ENCODE data around the gene GID8. TPM values are rescaled to one million over a fixed set of nuclear protein-coding genes. Genes with fewer than 3 reads are reported as not detected.

GID8 gene
- total and polyA plus RNA-seq, 2 experiments from 2014 or later: 41.8 to 106 TPM

GRCh38 chr20:62910217-62910766 lies 27.7 kb upstream of the GID8 start:
- Histone ChIP-seq H3K4me1 (ENCODE audit: insufficient read depth) (peaks cover 17% of the 10 kb centered on the region), H3K9me2 (ENCODE audit: insufficient read depth) (no peaks in the 10 kb centered on the region), H2AFZ (no peak overlapping the region), H4K20me1 (replicated peaks; ENCODE audit: insufficient read depth) (peaks cover 81% of the 10 kb centered on the region), H3F3A (replicated peaks; ENCODE audit: low read depth) (peaks cover 80% of the 10 kb centered on the region), H3K27me3 (ENCODE audit: insufficient read depth) (no peaks in the 10 kb centered on the region), H3K36me3 (ENCODE audit: insufficient read depth) (peaks cover 79% of the 10 kb centered on the region), H3K27ac (ENCODE audit: low read depth) (0 out of 2 replicates have a peak overlapping the region, but pooled peaks have one; percentile 39), H3K4me2 (no peak overlapping the region), H3K79me2 (replicated peaks; ENCODE audit: insufficient read depth) (peaks cover 96% of the 10 kb centered on the region), H3K4me3 (no peak overlapping the region)
- no peak for ATAC-seq
- Mint-ChIP-seq H3K27ac (no peak overlapping the region; the same call in 1 of the 2 replicates), H3K27me3 (ENCODE audit: insufficient read depth, low read depth, poor library complexity) (peaks cover 9% of the 10 kb centered on the region), H3K9me3 (no peaks in the 10 kb centered on the region), H3K4me1 (peaks cover 15% of the 10 kb centered on the region), H3K4me3 (no peak overlapping the region), H3K36me3 (ENCODE audit: low read depth) (peaks cover 81% of the 10 kb centered on the region)
- no peak for DNase-seq (ENCODE audit: low spot score)
- TF ChIP-seq JUNB (IDR thresholded peaks at IDR 0.05; ENCODE audit: unreplicated experiment) (no peak), CTCF (conservative IDR thresholded peaks at IDR 0.05; ENCODE audit: low read depth in 2 of 2) (no peak), ETS1 (IDR thresholded peaks at IDR 0.05) (no peak), STAT1 (IDR thresholded peaks at IDR 0.05; ENCODE audit: unreplicated experiment) (no peak), ZNF462 (CRISPR knock-in tag; IDR thresholded peaks at IDR 0.05) (no peak), NANOG (IDR thresholded peaks at IDR 0.05; ENCODE audit: borderline replicate concordance) (no peak)

All from GM23338 (cell line).